Tibial artery (tissue), 4 donors: ENCODE data around the gene SLCO2A1.

Experiments used
- DNase-seq, 2 donors: peaks; one replicate each; pipeline ENCODE4 v3.0.0-alpha.2; 2019
- H3K27ac ChIP-seq, 2 donors: fragments of 200-600 bp; sonication (generic) in 1 of 2; 1 replicate in 1 of 2; 2 replicates in 1 of 2; pipeline ENCODE4 v1.5.1; 2018 to 2019; ENCODE audit warnings: mild to moderate bottlenecking in 1 of 2
- H3K27me3 ChIP-seq, 2 donors: fragments of 200-600 bp; sonication (generic) in 1 of 2; one replicate each; pipeline versions ENCODE4 v1.5.1 to v1.6.0; 2016 to 2019
- H3K36me3 ChIP-seq, 3 donors: fragments of 200-600 bp; sonication (generic) in 2 of 3; one replicate each; pipeline ENCODE4 v1.5.1; 2016 to 2019; ENCODE audit warnings: mild to moderate bottlenecking in 2 of 3
- H3K4me1 ChIP-seq, 4 donors: fragments of 200-600 bp; sonication (generic) in 2 of 4; 1 replicate in 3 of 4; 2 replicates in 1 of 4; pipeline ENCODE4 v1.5.1; 2016 to 2019
- H3K4me3 ChIP-seq, 2 donors: fragments of 200-600 bp; sonication (generic) in 1 of 2; 1 replicate in 1 of 2; 2 replicates in 1 of 2; pipeline ENCODE4 v1.5.1; 2018 to 2019; ENCODE audit warnings: mild to moderate bottlenecking in 2 of 2
- H3K9me3 ChIP-seq, 3 donors: fragments of 200-600 bp; sonication (generic) in 1 of 3; one replicate each; pipeline ENCODE4 v1.5.1; 2016 to 2019
- intact Hi-C: fragments of 100-400 bp; cut with DNase I; formaldehyde crosslinking; loops from one replicate; pipeline ENCODE4 v1.15.0; 2023; ENCODE audit warnings: low total_unique reads
- TF ChIP-seq, protein P1 (sequence below), 2 experiments: fragments of 200-600 bp in 1 of 2; fragments of 450-650 bp in 1 of 2; IDR thresholded peaks; one replicate each; pipeline ENCODE4 v1.5.1; 2017 to 2019; ENCODE audit warnings: antibody characterized with exemption in 2 of 2, mild to moderate bottlenecking in 1 of 2, moderate library complexity in 1 of 2

SLCO2A1 gene

DNA sequence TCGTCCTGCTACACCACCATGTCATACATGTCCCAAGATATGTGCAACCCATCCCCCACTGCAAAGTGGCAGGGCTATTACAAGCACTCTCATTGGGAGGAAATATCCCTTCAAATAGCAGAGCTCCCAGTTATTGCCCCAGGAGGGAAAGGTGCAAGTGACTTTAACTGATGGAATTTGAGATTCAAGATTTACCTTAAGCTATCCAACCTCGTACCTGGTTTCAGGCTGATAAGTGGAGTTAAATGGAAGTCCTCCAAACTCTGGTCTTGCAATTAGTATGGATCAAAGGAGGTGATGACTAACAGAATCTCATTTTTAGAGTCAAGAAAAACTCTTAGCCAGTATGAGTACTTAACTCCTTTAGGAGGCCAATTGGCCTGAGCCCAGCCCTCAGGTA, 2.1 kb downstream of the SLCO2A1 start:
- H3K9me3 ChIP-seq, result no peaks in the 10 kb centered on the region
- TF ChIP-seq, protein P1, sequence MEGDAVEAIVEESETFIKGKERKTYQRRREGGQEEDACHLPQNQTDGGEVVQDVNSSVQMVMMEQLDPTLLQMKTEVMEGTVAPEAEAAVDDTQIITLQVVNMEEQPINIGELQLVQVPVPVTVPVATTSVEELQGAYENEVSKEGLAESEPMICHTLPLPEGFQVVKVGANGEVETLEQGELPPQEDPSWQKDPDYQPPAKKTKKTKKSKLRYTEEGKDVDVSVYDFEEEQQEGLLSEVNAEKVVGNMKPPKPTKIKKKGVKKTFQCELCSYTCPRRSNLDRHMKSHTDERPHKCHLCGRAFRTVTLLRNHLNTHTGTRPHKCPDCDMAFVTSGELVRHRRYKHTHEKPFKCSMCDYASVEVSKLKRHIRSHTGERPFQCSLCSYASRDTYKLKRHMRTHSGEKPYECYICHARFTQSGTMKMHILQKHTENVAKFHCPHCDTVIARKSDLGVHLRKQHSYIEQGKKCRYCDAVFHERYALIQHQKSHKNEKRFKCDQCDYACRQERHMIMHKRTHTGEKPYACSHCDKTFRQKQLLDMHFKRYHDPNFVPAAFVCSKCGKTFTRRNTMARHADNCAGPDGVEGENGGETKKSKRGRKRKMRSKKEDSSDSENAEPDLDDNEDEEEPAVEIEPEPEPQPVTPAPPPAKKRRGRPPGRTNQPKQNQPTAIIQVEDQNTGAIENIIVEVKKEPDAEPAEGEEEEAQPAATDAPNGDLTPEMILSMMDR (IDR thresholded peaks at IDR 0.05), result no peak
- DNase-seq, result no peak
- H3K36me3 ChIP-seq, result no peaks in the 10 kb centered on the region
- intact Hi-C loops, result no loop called here
- H3K27me3 ChIP-seq, result peaks cover 0 to 29% of the 10 kb centered on the region in 2 donors
- H3K4me1 ChIP-seq, result peaks cover 0 to 20% (median 16%) of the 10 kb centered on the region in 4 donors
- H3K4me3 ChIP-seq, result peak overlapping the region; percentile 49 to 61
- H3K27ac ChIP-seq, result no peak overlapping the region

DNA sequence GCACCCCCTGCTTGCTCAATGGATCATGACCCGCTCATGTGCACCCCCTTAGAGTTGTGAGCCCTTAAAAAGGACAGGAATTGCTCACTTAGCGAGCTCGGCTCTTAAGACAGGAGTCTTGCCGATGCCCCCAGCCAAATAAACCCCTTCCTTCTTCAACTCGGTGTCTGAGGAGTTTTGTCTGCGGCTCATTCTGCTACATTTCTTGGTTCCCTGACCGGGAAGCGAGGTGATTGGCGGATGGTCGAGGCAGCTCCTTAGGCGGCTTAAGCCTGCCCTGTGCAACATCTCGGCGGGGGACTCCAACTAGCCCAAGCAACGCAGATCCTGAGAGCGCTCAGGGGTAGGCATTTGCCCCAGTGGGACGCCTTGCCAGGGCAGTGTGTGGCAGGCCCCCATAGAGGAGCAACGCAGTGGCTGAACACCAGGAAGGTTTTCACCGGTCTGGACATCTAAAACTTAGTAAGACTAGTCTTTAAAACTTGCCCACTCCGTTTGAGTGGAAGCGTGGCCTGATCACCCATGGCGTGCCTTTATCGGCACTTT, 9.5 kb downstream of the SLCO2A1 start:
- Histone ChIP-seq H3K4me1 (no peaks in the 10 kb centered on the region), H3K27ac (no peak overlapping the region), H3K9me3 (no peaks in the 10 kb centered on the region), H3K36me3 (no peaks in the 10 kb centered on the region), H3K27me3 (no peaks in the 10 kb centered on the region), H3K4me3 (no peak overlapping the region)
- TF ChIP-seq, protein P1 (IDR thresholded peaks at IDR 0.05), result no peak
- DNase-seq, result no peak
- intact Hi-C loops, result no loop called here

DNA sequence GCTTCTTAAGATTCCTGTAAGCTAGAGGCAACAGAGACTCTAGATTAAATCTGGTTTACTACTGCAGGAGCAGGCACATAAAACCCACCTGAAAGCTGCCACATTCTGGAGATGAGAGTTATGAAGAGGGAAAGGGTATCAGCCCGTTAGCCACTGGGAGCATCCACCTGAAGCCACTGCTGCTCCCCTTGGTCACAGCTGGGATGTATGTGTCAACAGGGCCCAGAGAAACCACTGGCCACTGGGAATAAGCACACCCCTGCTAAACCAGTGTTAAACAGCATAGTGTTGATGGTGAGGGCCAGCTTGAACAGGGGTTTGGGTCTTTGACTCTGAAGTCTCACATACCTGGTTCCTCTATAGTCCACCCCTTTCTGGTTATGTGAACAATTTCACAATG, 10.9 kb downstream of the SLCO2A1 start:
- Histone ChIP-seq H3K27ac (no peak overlapping the region), H3K4me1 (no peaks in the 10 kb centered on the region), H3K27me3 (no peaks in the 10 kb centered on the region), H3K4me3 (no peak overlapping the region), H3K36me3 (no peaks in the 10 kb centered on the region), H3K9me3 (no peaks in the 10 kb centered on the region)
- DNase-seq, result no peak
- TF ChIP-seq, protein P1 (IDR thresholded peaks at IDR 0.05), result no peak
- intact Hi-C loops, result no loop called here

DNA sequence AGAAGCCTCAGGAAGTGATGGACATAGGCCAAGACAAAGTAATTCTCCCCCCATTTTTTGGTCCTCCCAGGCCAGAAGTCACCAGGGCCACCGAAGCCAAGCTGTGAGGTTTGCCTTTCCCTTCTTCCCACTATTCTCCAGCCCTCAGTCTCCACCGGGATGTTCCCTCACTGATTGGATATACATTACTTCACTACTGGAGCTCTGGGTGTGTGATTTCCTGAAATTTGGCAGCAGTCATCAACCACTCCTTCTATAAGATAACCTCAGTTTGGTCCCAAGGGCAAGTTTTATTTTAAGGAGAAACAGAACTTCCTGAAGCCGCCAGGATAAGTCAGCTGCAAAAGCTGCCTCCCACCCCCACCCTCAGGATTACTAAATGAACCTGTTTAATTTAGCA, 11.3 kb downstream of the SLCO2A1 start:
- DNase-seq, result no peak
- no peaks in the 10 kb centered on the region for H3K9me3 ChIP-seq
- no peaks in the 10 kb centered on the region for H3K4me1 ChIP-seq
- H3K27ac ChIP-seq, result no peak overlapping the region
- intact Hi-C loops, result no loop called here
- no peaks in the 10 kb centered on the region for H3K27me3 ChIP-seq
- H3K4me3 ChIP-seq, result no peak overlapping the region
- no peaks in the 10 kb centered on the region for H3K36me3 ChIP-seq
- TF ChIP-seq, protein P1 (IDR thresholded peaks at IDR 0.05), result no peak

DNA sequence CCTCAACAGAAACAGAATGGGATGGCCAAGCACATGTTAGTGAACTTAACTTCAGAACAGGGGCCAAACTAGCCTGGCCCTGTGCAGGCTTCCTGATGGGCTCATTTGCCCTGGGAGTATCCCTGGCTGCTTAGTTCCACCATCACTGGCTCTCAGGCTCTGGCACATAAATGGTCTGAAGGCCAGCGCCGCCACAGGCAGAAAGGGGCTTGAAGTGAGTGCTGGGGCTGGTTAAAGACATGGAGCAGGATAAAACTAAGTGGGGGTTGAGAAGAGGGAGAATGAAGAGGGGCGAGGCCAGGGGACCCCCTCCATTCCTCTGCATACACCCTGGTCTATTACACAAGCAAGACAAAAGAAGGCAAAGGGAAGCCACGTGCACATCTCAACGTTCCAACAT, 12.2 kb downstream of the SLCO2A1 start:
- intact Hi-C loops, result no loop called here
- H3K4me1 ChIP-seq, result no peaks in the 10 kb centered on the region
- TF ChIP-seq, protein P1 (IDR thresholded peaks at IDR 0.05), result no peak
- no peaks in the 10 kb centered on the region for H3K27me3 ChIP-seq
- H3K4me3 ChIP-seq, result no peak overlapping the region
- no peak for DNase-seq
- H3K36me3 ChIP-seq, result no peaks in the 10 kb centered on the region
- no peaks in the 10 kb centered on the region for H3K9me3 ChIP-seq
- H3K27ac ChIP-seq, result no peak overlapping the region

DNA sequence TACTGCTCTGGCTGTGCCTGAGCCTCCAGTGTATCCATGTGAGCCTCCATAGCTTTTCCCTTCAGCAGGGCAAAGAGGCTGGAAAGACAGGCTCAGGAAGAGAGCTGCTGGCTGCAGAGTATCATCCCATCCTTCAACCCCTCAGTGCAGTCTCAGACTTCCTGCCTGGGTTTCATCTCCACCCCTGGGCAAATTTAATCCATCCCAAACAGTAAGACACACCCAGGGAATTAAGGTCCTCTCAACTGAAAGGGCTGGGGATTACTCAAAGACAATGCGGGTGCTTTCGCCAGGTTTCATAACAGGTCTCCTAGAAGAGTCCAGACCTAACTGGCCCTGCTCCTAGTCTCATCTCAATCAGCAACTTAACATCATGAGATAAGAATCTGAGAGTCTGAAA, 15.5 kb downstream of the SLCO2A1 start:
- Histone ChIP-seq H3K9me3 (no peaks in the 10 kb centered on the region), H3K27me3 (peaks cover 0 to 2% of the 10 kb centered on the region in 2 donors), H3K4me3 (no peak overlapping the region), H3K36me3 (no peaks in the 10 kb centered on the region), H3K4me1 (no peaks in the 10 kb centered on the region), H3K27ac (no peak overlapping the region)
- TF ChIP-seq, protein P1 (IDR thresholded peaks at IDR 0.05), result no peak
- no peak for DNase-seq
- intact Hi-C loops, result no loop called here
